Measurements from ENCODE around the gene PSORS1C1.

- TF ChIP-seq CTCF (IDR thresholded peaks at IDR 0.05; ENCODE audit: poor library complexity) (no peak), EZH2phosphoT487 (IDR thresholded peaks at IDR 0.05; ENCODE audit: low read depth, severe bottlenecking, unreplicated experiment) (no peak), EZH2 (IDR thresholded peaks at IDR 0.05; ENCODE audit: borderline replicate concordance) (no peak)
These were observed 8.4 kb downstream of the PSORS1C1 start for GRCh38 chr6:31122791-31123706.
